Measurements from ENCODE around the gene DGKH. TPM values are rescaled to one million over a fixed set of nuclear protein-coding genes. Genes with fewer than 3 reads are reported as not detected.

Gene DGKH
- total RNA-seq, 1 donor from 2014 or later: 16.8 TPM

DNA sequence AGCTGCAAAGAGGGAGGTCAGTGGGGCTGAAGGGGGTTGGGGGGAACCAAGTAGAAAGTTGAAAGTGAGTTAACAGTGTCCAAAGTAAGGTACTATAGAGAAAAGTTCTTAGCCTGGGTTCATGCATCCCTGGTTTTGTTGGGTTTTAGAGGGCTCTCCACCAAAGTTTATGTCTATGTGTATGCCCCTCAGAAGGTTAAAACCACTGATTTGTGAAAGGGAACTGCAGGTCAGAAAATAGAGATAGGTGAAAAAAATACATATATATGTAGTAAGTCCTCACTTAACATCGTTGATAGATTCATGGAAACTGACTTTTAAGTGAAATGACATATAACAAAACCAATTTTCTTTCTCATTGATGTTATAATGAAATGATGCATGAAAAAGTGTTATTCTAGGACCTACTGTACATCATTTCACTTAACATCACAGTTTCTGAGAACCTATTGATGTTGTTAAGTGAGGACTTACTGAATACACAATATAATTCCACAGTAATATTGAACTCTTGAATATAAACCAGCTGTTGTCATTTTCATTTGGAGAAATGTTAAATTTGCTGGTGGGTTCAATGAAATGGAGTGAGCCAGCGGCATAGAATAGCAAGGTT is 9.6 kb downstream of the DGKH start:
- FAIRE-seq (no peak), DNase-seq (ENCODE audit: low read depth) (no peak)
- TF ChIP-seq, protein P1, sequence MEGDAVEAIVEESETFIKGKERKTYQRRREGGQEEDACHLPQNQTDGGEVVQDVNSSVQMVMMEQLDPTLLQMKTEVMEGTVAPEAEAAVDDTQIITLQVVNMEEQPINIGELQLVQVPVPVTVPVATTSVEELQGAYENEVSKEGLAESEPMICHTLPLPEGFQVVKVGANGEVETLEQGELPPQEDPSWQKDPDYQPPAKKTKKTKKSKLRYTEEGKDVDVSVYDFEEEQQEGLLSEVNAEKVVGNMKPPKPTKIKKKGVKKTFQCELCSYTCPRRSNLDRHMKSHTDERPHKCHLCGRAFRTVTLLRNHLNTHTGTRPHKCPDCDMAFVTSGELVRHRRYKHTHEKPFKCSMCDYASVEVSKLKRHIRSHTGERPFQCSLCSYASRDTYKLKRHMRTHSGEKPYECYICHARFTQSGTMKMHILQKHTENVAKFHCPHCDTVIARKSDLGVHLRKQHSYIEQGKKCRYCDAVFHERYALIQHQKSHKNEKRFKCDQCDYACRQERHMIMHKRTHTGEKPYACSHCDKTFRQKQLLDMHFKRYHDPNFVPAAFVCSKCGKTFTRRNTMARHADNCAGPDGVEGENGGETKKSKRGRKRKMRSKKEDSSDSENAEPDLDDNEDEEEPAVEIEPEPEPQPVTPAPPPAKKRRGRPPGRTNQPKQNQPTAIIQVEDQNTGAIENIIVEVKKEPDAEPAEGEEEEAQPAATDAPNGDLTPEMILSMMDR (IDR thresholded peaks at IDR 0.05; ENCODE audit: insufficient read depth, low read length, severe bottlenecking): no peak
- Histone ChIP-seq H3K4me3 (ENCODE audit: low read depth, low read length) (no peak overlapping the region), H3K36me3 (ENCODE audit: control insufficient read depth, insufficient read depth, low read length) (peaks cover 6% of the 10 kb centered on the region), H3K27me3 (ENCODE audit: control insufficient read depth, insufficient read depth, low read length) (no peaks in the 10 kb centered on the region)

DNA sequence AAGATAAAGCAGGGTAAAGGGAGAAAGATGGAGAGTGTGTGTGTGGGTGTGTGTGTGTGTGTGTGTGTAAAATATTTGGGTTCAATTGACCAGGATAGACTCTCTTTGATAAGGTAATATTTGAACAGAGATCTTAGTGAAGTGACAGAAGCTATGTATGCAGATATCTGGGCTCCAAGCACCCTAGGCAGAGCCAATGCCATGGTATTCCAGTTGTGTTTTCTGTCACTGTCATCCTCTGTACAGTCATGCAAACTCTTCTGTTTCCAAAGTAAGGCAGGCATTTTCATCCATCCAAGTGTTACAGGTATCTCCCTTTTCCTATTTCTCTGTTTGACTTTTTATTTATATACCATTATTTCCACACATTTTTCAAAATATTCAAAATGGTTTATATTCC is 13.5 kb downstream of the DGKH start:
- DNase-seq (ENCODE audit: low read depth): no peak
- TF ChIP-seq, protein P1 (IDR thresholded peaks at IDR 0.05; ENCODE audit: insufficient read depth, low read length, severe bottlenecking): no peak
- FAIRE-seq: no peak
- peaks cover 9% of the 10 kb centered on the region for H3K36me3 ChIP-seq (ENCODE audit: control insufficient read depth, insufficient read depth, low read length)
- H3K4me3 ChIP-seq (ENCODE audit: low read depth, low read length): no peak overlapping the region
- H3K27me3 ChIP-seq (ENCODE audit: control insufficient read depth, insufficient read depth, low read length): no peaks in the 10 kb centered on the region

DNA sequence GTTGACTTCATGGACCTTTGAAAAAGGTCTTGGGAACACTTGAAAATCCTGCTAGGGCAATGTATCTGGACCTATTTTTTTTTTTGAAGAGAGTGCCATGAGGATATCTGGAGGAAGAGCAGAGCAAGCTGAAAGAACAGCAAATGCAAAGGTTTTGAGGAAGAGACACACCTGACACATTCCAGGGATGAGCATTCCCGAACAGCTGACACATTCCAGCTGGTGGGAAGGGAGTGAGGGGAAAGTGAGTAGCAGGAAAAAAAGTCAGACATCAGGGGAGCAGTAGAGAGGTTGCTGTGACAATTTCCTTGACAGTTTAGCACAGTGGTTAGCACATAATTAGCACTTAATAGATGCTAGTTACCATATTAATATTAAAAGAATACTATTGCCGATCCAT is 14.7 kb downstream of the DGKH start:
- Histone ChIP-seq H3K4me3 (ENCODE audit: low read depth, low read length) (no peak overlapping the region), H3K36me3 (ENCODE audit: control insufficient read depth, insufficient read depth, low read length) (peaks cover 9% of the 10 kb centered on the region), H3K27me3 (ENCODE audit: control insufficient read depth, insufficient read depth, low read length) (no peaks in the 10 kb centered on the region)
- FAIRE-seq: peak; percentile 62
- TF ChIP-seq, protein P1 (IDR thresholded peaks at IDR 0.05; ENCODE audit: insufficient read depth, low read length, severe bottlenecking): no peak
- DNase-seq (ENCODE audit: low read depth): no peak

DNA sequence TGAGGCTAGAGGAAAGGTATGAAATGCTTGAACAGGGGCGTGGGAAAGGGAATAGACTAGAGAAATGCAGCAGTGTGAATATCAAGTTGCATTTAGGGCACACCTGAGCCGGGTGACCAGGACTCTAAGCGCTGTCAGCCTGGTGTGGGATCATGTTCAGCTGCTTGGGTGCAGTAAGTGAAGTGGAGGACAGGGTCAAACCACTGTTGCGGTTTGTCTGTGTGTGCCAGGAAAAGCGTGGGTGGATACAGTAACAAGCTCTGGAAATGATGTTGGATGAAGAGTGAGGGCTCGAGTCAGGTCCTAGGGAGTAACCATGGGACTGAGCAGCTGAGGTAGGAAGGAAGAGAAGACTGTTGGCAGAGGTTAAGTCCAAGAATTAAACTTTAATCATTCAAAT is 15.8 kb downstream of the DGKH start:
- Histone ChIP-seq H3K27me3 (ENCODE audit: control insufficient read depth, insufficient read depth, low read length) (no peaks in the 10 kb centered on the region), H3K36me3 (ENCODE audit: control insufficient read depth, insufficient read depth, low read length) (peaks cover 5% of the 10 kb centered on the region), H3K4me3 (ENCODE audit: low read depth, low read length) (no peak overlapping the region)
- DNase-seq (ENCODE audit: low read depth) (peak; percentile 79), FAIRE-seq (no peak)
- TF ChIP-seq, protein P1 (IDR thresholded peaks at IDR 0.05; ENCODE audit: insufficient read depth, low read length, severe bottlenecking): no peak

DNA sequence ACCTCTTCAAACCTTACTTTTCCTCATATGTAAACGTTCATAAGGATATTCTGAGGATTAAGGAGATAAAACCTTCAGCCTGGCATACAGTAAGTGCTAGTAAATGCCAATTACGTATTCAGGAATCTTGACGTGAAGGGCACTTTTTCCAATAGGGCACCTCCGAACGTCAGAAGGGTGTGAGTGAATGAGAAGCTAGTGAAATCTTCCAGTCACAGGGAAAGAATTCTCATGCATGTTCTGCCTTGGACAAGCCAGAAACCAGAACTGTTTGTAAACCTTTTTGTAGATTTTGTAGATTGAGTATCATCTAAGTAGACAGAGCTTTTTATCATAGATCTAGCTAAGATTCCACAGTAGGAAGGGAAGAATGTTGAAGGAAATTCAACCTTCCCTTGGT is 16.5 kb downstream of the DGKH start:
- TF ChIP-seq, protein P1 (IDR thresholded peaks at IDR 0.05; ENCODE audit: insufficient read depth, low read length, severe bottlenecking): no peak
- DNase-seq (ENCODE audit: low read depth): no peak
- Histone ChIP-seq H3K4me3 (ENCODE audit: low read depth, low read length) (no peak overlapping the region), H3K36me3 (ENCODE audit: control insufficient read depth, insufficient read depth, low read length) (peaks cover 5% of the 10 kb centered on the region), H3K27me3 (ENCODE audit: control insufficient read depth, insufficient read depth, low read length) (no peaks in the 10 kb centered on the region)
- FAIRE-seq: no peak

DNA sequence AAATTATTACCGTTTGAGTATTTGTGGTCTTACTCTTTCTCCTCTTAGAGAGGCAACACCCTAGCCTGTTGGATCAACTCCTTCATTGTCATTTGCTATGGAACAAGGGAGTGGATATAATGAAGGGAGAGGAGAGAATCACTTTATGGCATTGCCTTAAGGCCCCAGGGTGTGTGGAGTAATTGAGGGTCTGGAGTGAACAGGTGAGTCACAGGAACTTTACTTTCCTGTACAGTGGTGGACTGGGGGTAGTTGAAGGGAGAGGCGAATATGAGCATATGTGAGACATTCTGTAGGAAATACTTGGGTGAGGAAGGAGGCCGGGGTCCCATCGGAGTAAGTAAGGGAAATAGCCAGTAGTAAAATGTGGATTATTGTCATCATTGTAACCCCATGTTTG is 17.0 kb downstream of the DGKH start:
- DNase-seq (ENCODE audit: low read depth): no peak
- no peak for FAIRE-seq
- Histone ChIP-seq H3K27me3 (ENCODE audit: control insufficient read depth, insufficient read depth, low read length) (no peaks in the 10 kb centered on the region), H3K36me3 (ENCODE audit: control insufficient read depth, insufficient read depth, low read length) (peaks cover 5% of the 10 kb centered on the region), H3K4me3 (ENCODE audit: low read depth, low read length) (no peak overlapping the region)
- TF ChIP-seq, protein P1 (IDR thresholded peaks at IDR 0.05; ENCODE audit: insufficient read depth, low read length, severe bottlenecking): no peak

All from bronchial epithelial cell (primary cell).